Measurements from ENCODE around the gene ZNF496. TPM values are rescaled to one million over a fixed set of nuclear protein-coding genes. Genes with fewer than 3 reads are reported as not detected.

Gene ZNF496
- total RNA-seq, 1 donor from 2014 or later = 64.2 TPM

- DNase-seq (ENCODE audit: low read depth, low spot score) = no peak
- Mint-ChIP-seq H3K27me3 (ENCODE audit: low read depth) (no peaks in the 10 kb centered on the region), H3K27ac (ENCODE audit: unreplicated experiment) (no peak overlapping the region), H3K36me3 (ENCODE audit: low read depth) (peaks cover 20% of the 10 kb centered on the region), H3K4me3 (peak overlapping the region; percentile 72), H3K9me3 (no peaks in the 10 kb centered on the region), H3K4me1 (peaks cover 43% of the 10 kb centered on the region)
- TF ChIP-seq CTCF (conservative IDR thresholded peaks at IDR 0.05) = no peak
These were observed 2.5 kb downstream of the ZNF496 start for GRCh38 chr1:247329097-247329617.

GRCh38 chr1:247328311-247328710 lies 3.4 kb downstream of the ZNF496 start:
- Mint-ChIP-seq H3K27me3 (ENCODE audit: low read depth) (no peaks in the 10 kb centered on the region), H3K4me3 (peak overlapping the region; percentile 60), H3K4me1 (peaks cover 45% of the 10 kb centered on the region), H3K36me3 (ENCODE audit: low read depth) (peaks cover 17% of the 10 kb centered on the region), H3K9me3 (no peaks in the 10 kb centered on the region), H3K27ac (ENCODE audit: unreplicated experiment) (no peak overlapping the region)
- no peak for TF ChIP-seq CTCF (conservative IDR thresholded peaks at IDR 0.05)
- no peak for DNase-seq (ENCODE audit: low read depth, low spot score)

DNA sequence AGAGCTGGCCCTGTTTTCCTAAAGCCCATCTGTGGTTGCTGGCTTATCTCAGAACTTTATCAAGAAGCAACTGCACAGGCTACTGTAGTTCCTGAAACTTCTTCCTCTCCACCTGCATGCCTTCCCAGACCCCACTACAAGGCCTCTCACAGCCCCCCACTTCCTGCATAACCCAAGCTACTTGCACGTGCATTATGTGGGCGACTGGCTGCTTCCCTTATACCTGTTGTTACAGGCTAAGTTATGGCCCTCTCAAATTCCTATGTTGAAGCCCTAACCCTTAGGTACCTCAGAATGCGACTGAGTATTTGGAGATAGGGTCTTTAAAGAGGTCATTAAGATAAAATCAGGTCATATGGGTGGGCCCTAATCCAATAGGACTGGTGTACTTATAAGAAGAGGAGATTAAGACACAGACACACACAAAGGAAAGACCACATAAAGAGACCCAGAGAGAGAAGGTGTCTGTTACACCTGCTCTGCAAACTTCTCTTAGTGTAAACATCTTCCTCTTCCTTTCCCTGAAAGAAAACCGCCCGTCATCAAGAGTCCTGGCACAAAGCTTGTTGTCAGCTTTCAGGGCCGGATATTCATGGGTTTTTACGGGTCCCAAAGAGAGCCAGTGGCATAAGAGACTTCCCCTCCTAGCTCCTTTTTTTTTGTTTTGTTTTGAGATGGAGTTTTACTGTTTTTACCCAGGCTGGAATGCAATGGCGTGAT lies 5.1 kb downstream of the ZNF496 start:
- no peak for TF ChIP-seq CTCF (conservative IDR thresholded peaks at IDR 0.05)
- no peaks in the 10 kb centered on the region for H3K27me3 Mint-ChIP-seq (ENCODE audit: low read depth)

DNA sequence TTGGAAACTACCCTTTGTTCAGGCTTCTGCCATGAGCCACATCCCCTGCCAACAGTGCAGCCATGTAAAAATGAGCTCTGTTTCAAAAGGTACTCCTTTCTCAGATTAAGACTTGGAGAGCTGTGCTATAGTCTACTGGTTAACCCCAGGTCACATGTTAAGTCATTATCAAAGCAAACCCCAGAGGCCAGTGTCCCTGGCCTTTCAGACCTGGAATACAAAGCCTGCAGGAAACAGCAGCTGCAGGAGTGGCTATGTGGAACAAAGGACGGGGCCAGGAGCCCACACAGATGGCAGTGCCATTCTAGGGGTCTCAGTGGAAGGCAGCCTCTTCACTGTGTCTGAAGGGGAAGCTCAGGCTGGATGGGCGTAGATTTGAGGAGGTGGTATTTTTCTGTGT lies 6.7 kb downstream of the ZNF496 start:
- H3K4me1 Mint-ChIP-seq = peaks cover 41% of the 10 kb centered on the region
- H3K9me3 Mint-ChIP-seq = no peaks in the 10 kb centered on the region
- DNase-seq (ENCODE audit: low read depth, low spot score) = no peak
- H3K27me3 Mint-ChIP-seq (ENCODE audit: low read depth) = no peaks in the 10 kb centered on the region
- H3K36me3 Mint-ChIP-seq (ENCODE audit: low read depth) = peaks cover 24% of the 10 kb centered on the region
- peak overlapping the region; percentile 68 for H3K27ac Mint-ChIP-seq (ENCODE audit: unreplicated experiment)
- H3K4me3 Mint-ChIP-seq = peak overlapping the region; percentile 77
- TF ChIP-seq CTCF (conservative IDR thresholded peaks at IDR 0.05) = no peak

More for the DNA sequence above, 5.1 kb downstream of the ZNF496 start:
- H3K9me3 Mint-ChIP-seq = no peaks in the 10 kb centered on the region
- H3K4me3 Mint-ChIP-seq = peak overlapping the region; percentile 2
- peaks cover 50% of the 10 kb centered on the region for H3K4me1 Mint-ChIP-seq
- peaks cover 19% of the 10 kb centered on the region for H3K36me3 Mint-ChIP-seq (ENCODE audit: low read depth)
- DNase-seq (ENCODE audit: low read depth, low spot score) = no peak
- H3K27ac Mint-ChIP-seq (ENCODE audit: unreplicated experiment) = no peak overlapping the region

GRCh38 chr1:247324204-247324787 lies 7.4 kb downstream of the ZNF496 start:
- Mint-ChIP-seq H3K9me3 (no peaks in the 10 kb centered on the region), H3K36me3 (ENCODE audit: low read depth) (peaks cover 24% of the 10 kb centered on the region), H3K4me1 (peaks cover 39% of the 10 kb centered on the region), H3K27me3 (ENCODE audit: low read depth) (no peaks in the 10 kb centered on the region), H3K27ac (ENCODE audit: unreplicated experiment) (no peak overlapping the region), H3K4me3 (no peak overlapping the region)
- no peak for TF ChIP-seq CTCF (conservative IDR thresholded peaks at IDR 0.05)
- DNase-seq (ENCODE audit: low read depth, low spot score) = no peak
